ENCODE measurements around the gene OMP.
A peak's percentile ranks its signal among the peaks of the same experiment; 100 is the strongest.
"Not testable (repeated sequence)": the region's sequence is repeated elsewhere in the genome, so short reads cannot be mapped to it uniquely, and the experiment has no call there.

OMP gene, protein sequence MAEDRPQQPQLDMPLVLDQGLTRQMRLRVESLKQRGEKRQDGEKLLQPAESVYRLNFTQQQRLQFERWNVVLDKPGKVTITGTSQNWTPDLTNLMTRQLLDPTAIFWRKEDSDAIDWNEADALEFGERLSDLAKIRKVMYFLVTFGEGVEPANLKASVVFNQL

DNA sequence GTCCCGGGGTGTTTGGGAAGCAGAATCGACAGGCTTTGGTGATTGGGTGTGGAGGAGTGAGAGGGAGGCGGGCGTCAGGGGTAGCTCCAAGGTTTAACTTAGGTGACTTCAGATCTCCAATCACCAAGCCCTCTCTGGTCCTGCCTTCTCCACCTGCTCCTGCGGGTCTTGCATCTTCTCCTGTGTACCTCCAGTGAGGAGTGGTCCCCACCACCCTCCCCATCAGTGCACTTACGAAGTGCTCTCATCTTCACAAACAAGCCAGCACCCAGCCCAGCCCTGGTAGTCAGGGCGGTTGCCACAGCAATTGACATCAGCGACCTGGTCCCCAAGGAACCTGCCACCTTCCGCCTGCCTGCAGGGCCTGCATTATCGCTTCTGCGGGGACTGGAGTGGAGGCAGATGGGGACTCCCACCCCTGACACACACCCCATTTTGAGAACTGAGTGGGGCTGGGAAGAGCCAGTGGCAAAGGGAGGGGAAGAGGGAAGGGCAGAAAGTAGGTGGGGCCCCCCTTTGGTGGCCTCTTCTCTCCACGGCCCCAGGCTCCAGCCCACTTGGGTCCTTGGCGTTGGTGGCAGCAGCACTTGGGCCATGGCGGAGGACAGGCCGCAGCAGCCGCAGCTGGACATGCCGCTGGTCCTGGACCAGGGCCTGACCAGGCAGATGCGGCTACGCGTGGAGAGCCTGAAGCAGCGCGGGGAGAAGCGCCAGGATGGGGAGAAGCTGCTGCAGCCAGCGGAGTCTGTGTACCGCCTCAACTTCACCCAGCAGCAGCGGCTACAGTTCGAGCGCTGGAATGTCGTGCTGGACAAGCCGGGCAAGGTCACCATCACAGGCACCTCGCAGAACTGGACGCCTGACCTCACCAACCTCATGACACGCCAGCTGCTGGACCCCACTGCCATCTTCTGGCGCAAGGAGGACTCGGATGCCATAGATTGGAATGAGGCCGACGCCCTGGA is at the start of gene OMP:
Gene OMP, plus strand, starts transcription at position 595 of the 965 bp plus-strand sequence. Its CDS starts 0 bp downstream, at position 595.
- no peak for DNase-seq (ENCODE audit: low spot score in 2 of 2)
- Mint-ChIP-seq H3K36me3 (no peaks in the 10 kb centered on the region), H3K4me3 (no peak within 1 kb of the TSS), H3K9me3 (no peaks in the 10 kb centered on the region), H3K27ac (no peak within 1 kb of the TSS), H3K4me1 (no peaks in the 10 kb centered on the region)
- ATAC-seq, result no peak

DNA sequence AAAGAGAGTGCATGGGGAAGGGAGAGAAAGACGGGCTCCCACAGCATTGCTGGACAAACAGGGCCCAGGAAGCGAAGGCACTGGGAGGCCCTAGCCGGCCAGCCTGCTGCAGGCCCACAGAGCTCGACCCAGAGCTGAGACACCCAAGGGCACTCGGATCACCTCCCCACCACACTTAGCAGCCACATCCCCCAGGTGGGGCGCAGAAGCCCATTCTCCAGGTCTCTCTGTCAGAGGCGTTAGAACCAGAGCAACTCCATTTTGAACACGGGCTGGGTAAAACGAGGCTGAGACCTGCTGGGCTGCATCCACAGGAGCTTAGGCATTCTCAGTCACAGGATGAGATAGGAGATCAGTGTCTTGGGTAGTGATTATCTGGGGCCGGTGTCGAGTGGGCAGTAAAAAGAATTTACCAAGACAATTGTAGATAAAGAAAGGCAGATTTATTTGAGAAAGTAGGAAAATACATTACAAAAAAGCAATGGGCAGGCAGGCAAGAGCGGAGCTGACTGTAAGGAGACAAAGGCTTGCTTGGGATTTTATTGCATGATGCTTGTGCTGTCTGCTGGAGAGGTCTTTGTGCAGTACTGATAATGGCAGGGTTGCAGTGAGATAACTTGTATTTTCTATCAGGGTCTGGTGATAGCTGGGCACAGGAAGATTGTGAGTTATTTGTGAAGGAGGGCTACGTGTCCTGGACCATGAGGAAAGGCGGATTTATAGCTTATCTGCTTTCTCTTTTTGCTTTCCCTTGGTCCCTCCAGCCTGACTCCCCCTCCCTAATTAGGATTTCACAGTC is 49.2 kb upstream of the OMP start:
- Mint-ChIP-seq H3K36me3 (no peaks in the 10 kb centered on the region), H3K4me1 (no peaks in the 10 kb centered on the region)
- ATAC-seq, result peak; percentile 32

DNA sequence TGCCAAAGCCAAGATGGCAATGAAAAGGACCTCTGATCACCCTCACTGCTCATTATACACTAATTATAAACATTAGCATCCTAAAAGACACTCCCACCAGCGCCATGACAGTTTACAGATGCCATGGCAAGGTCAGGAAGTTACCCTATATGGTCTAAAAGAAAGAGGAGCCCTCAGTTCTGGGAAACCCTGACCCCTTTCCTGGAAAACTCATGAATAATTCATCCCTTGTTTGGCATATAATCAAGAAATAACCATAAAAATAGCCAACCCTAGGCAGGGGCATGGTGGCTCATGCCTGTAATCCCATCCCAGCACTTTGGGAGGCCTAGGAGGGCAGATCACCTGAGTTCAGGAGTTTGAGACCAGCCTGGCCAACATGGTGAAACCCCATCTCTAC is 48.6 kb upstream of the OMP start:
- H3K27ac Mint-ChIP-seq, result no peak overlapping the region
- no peaks in the 10 kb centered on the region for H3K36me3 Mint-ChIP-seq
- H3K4me1 Mint-ChIP-seq, result no peaks in the 10 kb centered on the region
- no peaks in the 10 kb centered on the region for H3K9me3 Mint-ChIP-seq
- no peak for DNase-seq (ENCODE audit: low spot score in 2 of 2)
- ATAC-seq, result no peak
- H3K4me3 Mint-ChIP-seq, result no peak overlapping the region

More for the DNA sequence above, 49.2 kb upstream of the OMP start:
- Mint-ChIP-seq H3K27ac (no peak overlapping the region), H3K9me3 (no peaks in the 10 kb centered on the region), H3K4me3 (no peak overlapping the region)
- DNase-seq (ENCODE audit: low spot score in 2 of 2), result no peak

DNA sequence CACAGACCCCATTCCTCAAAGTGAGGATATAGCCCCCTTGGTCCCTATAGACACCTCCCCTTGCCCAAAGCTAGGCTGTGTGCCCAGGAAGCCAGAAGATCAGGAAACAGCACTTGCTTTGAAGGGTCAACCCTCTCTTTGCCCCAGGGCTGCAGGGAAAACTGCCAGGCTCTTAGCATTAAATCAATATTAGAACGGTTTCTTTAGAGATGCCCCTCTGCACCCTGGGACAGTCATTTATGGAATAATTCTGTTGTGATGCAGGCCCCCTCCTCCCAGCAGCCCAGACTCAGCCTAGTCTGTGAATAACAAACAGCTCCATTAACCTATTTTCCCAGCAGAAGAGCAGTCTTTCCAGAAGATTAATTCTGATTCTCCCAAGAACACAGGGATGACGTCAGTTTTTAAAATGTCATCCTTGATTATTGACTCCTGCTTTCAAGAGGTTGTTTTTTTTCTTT is 47.5 kb upstream of the OMP start:
- H3K27ac Mint-ChIP-seq, result no peak overlapping the region

DNA sequence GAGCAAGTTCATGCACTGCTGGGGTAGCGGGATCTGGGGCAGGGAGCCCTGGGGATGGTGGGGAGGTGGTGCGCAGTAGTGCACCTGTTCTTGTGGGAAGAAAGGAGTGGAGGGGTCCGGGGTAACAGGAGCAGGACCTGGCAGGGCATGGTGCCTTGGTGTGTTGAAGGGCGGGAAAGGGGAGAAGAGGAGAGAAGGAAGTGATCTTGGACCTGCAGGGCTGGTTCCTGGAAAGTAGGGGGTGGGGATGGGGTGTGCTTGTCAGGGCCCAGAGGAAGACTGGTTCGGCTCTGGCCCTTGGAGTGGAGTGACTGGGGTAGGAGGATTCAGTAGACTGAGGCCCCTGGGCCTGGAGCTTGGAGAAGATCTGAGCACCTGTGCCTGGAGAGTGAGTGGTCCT is 46.7 kb upstream of the OMP start:
- DNase-seq (ENCODE audit: low spot score in 2 of 2) (no peak), ATAC-seq (no peak)
- no peak overlapping the region for H3K27ac Mint-ChIP-seq
- H3K4me1 Mint-ChIP-seq, result no peaks in the 10 kb centered on the region
- H3K9me3 Mint-ChIP-seq, result no peaks in the 10 kb centered on the region
- no peaks in the 10 kb centered on the region for H3K36me3 Mint-ChIP-seq
- no peak overlapping the region for H3K4me3 Mint-ChIP-seq

More for the DNA sequence above, 47.5 kb upstream of the OMP start:
- Mint-ChIP-seq H3K4me1 (no peaks in the 10 kb centered on the region), H3K9me3 (no peaks in the 10 kb centered on the region), H3K36me3 (no peaks in the 10 kb centered on the region), H3K4me3 (no peak overlapping the region)
- ATAC-seq (no peak), DNase-seq (ENCODE audit: low spot score in 2 of 2) (no peak)

DNA sequence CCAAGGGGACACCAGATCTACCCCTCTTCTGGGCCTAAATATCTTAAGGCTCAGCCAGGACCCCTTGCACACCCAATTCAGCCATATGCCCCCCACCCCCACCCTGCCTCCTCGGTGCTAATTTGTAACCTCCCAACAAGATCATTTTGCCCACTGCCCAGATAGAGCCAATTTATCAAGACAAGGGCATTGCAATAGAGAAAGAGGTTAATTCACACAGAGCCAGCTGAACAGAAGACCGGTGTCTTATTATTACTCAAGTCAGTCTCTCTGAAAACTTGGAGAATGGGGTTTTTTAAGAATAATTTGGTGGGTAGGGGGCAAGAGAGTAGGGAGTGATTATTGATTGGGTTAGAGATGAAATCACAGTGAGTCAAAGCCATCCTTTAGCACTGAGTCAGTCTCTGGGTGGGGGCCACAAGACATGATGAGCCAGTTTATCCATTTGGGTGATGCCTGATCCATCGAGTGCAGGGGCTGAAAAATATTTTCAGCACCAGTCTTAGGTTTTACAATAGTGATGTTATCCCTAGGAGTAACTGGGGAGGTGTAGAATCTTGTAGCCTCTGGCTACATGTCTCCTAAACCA is 45.7 kb upstream of the OMP start:
- no peak overlapping the region for H3K27ac Mint-ChIP-seq
- ATAC-seq (peak; percentile 49), DNase-seq (ENCODE audit: low spot score in 2 of 2) (no peak)
- no peaks in the 10 kb centered on the region for H3K9me3 Mint-ChIP-seq
- H3K4me3 Mint-ChIP-seq, result no peak overlapping the region
- H3K4me1 Mint-ChIP-seq, result no peaks in the 10 kb centered on the region
- no peaks in the 10 kb centered on the region for H3K36me3 Mint-ChIP-seq

DNA sequence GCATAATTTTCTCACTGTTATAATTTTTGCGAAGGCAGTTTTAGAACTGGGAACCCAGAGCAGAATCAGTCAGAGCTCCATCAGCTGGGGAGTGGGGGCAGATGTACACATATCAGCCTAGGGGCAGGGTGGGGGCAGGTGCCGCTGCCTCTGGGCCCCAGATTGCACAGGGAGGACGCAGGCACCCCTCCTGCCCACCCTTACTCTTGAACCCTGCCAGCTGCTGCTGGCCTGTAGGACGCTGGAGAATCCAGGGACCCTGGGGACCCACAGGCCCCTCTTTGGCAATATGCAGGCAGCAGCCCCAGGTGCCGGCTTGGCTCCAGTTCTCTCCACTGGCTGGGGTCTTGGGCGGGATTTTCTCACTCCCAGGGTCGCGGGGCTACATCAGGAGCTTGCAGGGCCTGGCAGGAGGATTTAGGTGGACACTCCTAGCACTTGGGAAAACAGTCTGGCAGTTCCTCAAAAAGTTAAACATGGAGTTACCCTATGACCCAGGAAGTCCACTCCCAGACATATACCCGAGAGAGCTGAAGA is 44.6 kb upstream of the OMP start:
- ATAC-seq (no peak), DNase-seq (ENCODE audit: low spot score in 2 of 2) (no peak)
- Mint-ChIP-seq H3K36me3 (no peaks in the 10 kb centered on the region), H3K4me3 (no peak overlapping the region), H3K27ac (no peak overlapping the region), H3K4me1 (no peaks in the 10 kb centered on the region), H3K9me3 (no peaks in the 10 kb centered on the region)

DNA sequence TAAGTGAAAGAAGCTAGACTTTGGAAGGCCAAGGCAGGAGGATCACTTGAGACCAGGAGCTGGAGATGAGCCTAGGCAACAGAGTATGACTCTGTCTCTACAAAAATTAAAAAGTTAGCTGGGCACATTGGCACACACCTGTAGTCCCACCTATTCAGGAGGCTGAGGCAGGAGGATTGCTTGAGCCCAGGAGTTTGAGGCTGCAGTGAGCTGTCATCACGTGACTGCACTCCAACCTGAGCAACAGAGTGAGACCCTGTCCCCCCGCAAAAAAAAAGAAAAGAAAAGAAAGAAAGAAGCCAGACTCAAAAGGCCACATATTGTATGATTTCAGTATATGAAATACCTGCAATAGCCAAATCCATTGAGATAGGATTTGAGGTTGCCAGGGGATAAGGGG is 43.7 kb upstream of the OMP start:
- ATAC-seq (no peak), DNase-seq (ENCODE audit: low spot score in 2 of 2) (no peak)
- H3K36me3 Mint-ChIP-seq, result no peaks in the 10 kb centered on the region
- no peaks in the 10 kb centered on the region for H3K9me3 Mint-ChIP-seq
- no peaks in the 10 kb centered on the region for H3K4me1 Mint-ChIP-seq
- no peak overlapping the region for H3K4me3 Mint-ChIP-seq
- H3K27ac Mint-ChIP-seq, result no peak overlapping the region

DNA sequence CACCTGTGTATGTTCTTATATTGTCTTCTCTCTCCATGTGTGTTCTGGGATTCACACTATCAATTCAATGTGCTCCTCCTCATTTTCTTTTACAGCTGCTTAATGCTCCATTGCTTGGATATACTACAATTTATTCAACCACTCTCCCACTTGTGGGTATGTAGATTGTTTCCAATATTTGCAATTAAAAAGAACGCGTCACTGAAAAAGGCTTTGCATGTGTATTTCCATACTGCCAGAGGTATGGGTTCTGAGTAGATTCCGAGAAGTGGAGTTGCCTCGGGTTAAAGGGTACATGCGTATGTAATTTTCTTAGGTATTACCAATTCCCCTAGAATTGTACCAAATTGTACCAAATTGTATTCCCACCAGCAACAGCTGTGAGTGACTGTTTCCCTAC is 42.8 kb upstream of the OMP start:
- Mint-ChIP-seq H3K4me3 (no peak overlapping the region), H3K36me3 (no peaks in the 10 kb centered on the region), H3K9me3 (no peaks in the 10 kb centered on the region), H3K27ac (no peak overlapping the region), H3K4me1 (no peaks in the 10 kb centered on the region)
- DNase-seq (ENCODE audit: low spot score in 2 of 2) (no peak), ATAC-seq (no peak)

DNA sequence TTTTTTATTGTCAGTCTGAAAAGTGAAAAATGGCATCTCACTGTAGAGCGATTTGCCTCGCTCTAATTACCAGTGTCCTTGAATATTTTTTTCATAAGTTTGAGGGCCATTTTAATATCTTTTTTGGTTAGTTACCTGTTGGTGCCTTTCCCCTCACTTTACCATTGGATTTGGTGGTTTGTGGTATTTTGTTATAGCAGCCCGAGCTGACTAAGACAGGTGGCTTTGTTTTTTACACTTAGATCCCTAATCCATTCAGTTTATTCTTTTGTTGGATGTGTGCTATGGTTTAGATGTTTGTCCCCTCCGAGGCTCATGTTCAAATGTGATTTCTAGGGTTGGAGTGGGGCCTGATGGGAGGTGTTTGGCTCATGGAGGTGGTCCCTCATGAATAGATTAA is 42.4 kb upstream of the OMP start:
- ATAC-seq, result no peak
- no peaks in the 10 kb centered on the region for H3K4me1 Mint-ChIP-seq
- no peak for DNase-seq (ENCODE audit: low spot score in 2 of 2)
- H3K36me3 Mint-ChIP-seq, result no peaks in the 10 kb centered on the region
- no peak overlapping the region for H3K4me3 Mint-ChIP-seq
- no peak overlapping the region for H3K27ac Mint-ChIP-seq
- no peaks in the 10 kb centered on the region for H3K9me3 Mint-ChIP-seq

DNA sequence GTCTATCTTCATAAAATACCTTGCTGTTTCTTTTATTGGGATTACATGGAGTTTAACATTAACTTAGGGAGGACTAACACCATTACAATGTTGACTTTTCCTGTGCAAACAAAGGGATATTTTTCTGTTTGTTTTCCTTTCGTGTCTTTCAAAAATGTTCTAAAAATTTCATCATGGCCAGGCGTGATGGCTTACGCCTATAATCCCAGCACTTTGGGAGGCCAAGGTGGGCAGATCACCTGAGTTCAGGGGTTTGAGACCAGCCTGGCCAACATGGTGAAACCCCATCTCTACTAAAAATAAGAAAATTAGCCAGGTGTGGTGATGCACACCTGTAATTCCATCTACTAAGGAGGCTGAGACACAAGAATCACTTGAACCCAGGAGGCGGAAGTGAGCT is 41.4 kb upstream of the OMP start:
- H3K9me3 Mint-ChIP-seq; H3K27ac Mint-ChIP-seq; H3K4me1 Mint-ChIP-seq; H3K4me3 Mint-ChIP-seq; ATAC-seq; H3K36me3 Mint-ChIP-seq; DNase-seq (ENCODE audit: low spot score in 2 of 2): not testable (repeated sequence)

DNA sequence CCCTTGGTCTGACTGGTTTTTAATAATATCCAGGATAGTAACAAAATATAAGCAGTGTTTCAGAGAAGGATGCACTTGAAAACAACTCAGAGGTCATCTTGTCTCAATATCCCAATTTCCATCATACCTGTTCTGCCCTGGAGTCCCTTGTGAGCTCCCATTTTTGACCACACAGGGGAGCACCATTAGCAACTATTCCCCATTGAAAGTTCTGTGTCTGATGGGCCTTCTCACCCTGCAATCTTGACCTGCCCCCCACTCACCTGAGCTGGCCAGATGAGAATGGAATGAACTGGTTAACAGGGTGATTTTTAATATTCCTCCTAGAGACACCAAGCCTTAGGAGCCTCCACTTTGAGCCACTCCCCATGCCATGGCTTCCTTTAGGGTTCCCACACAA is 39.7 kb upstream of the OMP start:
- H3K4me3 Mint-ChIP-seq, result no peak overlapping the region
- H3K27ac Mint-ChIP-seq, result no peak overlapping the region
- H3K9me3 Mint-ChIP-seq, result no peaks in the 10 kb centered on the region
- DNase-seq (ENCODE audit: low spot score in 2 of 2), result no peak
- no peak for ATAC-seq
- H3K4me1 Mint-ChIP-seq, result peaks cover 6% of the 10 kb centered on the region
- H3K36me3 Mint-ChIP-seq, result no peaks in the 10 kb centered on the region

DNA sequence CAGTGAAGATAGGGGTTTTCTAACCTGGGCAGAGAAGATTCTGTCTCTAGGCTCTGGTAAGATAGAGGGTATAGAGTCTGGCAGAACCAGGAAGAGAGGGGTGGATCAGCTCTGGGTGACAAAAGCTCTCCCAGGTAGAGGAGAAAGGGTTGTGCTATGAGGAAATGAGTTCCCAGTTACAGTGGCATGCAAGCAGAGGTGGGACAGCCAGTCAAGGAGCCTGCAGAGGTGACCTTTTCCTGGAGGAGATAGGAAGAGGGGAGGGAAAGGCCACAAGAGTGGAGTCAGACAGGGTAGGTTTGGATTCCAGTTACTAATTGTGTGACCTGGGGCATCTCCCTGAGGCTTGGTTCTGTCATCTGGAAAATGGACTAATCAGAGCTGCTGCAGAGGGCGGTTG is 39.2 kb upstream of the OMP start:
- H3K27ac Mint-ChIP-seq, result no peak overlapping the region
- no peaks in the 10 kb centered on the region for H3K9me3 Mint-ChIP-seq
- H3K4me1 Mint-ChIP-seq, result peaks cover 11% of the 10 kb centered on the region
- ATAC-seq (no peak), DNase-seq (ENCODE audit: low spot score in 2 of 2) (no peak)
- no peak overlapping the region for H3K4me3 Mint-ChIP-seq
- peaks cover 4% of the 10 kb centered on the region for H3K36me3 Mint-ChIP-seq

DNA sequence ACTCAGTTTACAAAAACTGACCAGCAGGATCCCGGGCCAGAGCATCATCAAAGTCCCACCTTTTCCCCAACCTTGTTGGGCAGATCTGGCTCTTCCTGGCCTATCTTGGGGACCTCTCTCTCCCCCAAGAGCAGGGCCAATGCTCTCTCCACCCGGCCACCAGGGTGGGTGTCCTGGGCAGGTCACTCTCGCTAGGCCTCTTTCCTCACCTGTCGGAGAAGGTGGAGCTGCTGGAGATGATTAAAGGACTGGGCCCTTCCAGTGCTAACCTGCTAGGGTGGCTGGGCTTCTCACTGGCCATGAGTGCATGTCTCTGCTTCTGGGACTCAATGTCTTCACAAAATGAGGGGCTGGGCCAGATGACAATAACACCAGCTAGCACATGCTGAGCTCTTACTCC is 38.8 kb upstream of the OMP start:
- Mint-ChIP-seq H3K9me3 (no peaks in the 10 kb centered on the region), H3K36me3 (peaks cover 5% of the 10 kb centered on the region), H3K4me1 (peaks cover 11% of the 10 kb centered on the region), H3K4me3 (no peak overlapping the region), H3K27ac (no peak overlapping the region)
- ATAC-seq (no peak), DNase-seq (ENCODE audit: low spot score in 2 of 2) (no peak)

DNA sequence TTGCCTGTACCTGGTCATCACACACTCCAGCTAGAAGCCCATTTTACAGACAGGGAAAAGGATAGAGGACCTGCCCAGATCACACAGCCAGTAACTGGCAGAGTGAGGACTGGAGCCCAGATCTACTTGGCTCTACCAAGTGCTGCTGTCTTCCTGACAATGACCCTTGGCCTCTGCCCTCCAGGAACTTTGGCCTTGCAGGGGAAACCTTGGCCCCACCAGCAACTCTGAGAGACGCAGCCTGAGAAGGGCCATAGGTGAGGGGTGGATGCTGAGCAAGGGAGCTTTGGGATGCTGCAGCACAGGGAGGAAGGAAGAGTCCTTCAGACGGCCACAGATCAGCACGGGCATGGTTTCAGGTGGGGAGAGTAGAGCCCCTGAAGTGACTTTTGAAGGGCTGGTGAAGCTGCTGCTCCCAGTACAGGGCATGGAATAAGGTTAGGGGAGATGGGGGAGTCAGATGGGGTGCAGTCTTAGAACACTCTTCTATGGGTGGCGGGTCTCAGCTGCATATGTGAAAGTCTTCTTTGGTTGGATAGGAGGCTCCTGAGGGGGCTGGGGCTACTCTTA is 37.9 kb upstream of the OMP start:
- DNase-seq (ENCODE audit: low spot score in 2 of 2), result no peak
- peaks cover 5% of the 10 kb centered on the region for H3K36me3 Mint-ChIP-seq
- H3K9me3 Mint-ChIP-seq, result no peaks in the 10 kb centered on the region
- peaks cover 11% of the 10 kb centered on the region for H3K4me1 Mint-ChIP-seq
- ATAC-seq, result no peak
- H3K4me3 Mint-ChIP-seq, result no peak overlapping the region
- H3K27ac Mint-ChIP-seq, result no peak overlapping the region

Measured in stimulated activated effector memory CD8-positive, alpha-beta T cell treated with anti-CD3 and anti-CD28 coated beads, Interleukin-12 subunit alpha, Interleukin-12 subunit beta, amount 100 ng/mL, for 72 hours (primary cell).